HG03175 (cell line): ENCODE data around the gene ZNF324B.
"Not testable (repeated sequence)": the region's sequence is repeated elsewhere in the genome, so short reads cannot be mapped to it uniquely, and the experiment has no call there.

Experiments
- ATAC-seq: cut with Tn5 transposase; IDR thresholded peaks from one replicate; pipeline ENCODE4 v1.9.1; 2021; ENCODE audit warnings: mild to moderate bottlenecking, moderate library complexity; ENCODE audit not compliant: unreplicated experiment

ZNF324B gene

GRCh38 chr19:58451358-58452101 is at the start of gene ZNF324B:
ZNF324B (plus strand) TSS chr19:58451622; CDS start chr19:58453702, 2,080 bp downstream.
- ATAC-seq, result peak; percentile 94

DNA sequence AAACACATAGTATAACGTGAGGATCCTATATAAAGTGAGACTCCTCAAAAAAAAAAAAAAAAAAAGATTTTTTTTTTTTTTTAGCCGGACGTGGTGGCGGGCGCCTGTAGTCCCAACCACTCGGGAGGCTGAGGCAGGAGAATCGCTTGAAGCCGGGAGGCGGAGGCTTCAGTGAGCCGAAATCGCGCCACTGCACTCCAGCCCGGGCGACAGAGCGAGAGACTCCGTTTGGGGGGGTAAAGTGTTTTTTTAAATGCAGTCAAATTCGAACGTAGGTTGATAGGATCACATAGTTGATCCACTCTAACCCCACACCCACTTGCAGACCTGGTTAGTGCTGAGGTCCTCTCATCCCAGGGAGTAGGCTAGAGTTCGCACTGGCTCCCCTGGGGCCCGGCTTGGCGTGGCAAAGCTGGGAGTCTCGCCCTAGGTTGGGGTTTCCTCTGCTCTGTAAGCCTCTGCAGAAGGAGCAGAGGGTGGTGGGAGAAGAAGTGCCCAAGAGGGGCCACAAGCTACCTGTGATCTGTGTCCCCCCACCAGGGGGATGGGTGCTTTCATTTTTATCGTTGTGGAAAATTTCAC is 49.5 kb upstream of the ZNF324B start:
- no peak for ATAC-seq

- not testable (repeated sequence) for ATAC-seq
Observed at GRCh38 chr19:58403920-58404478, 47.4 kb upstream of the ZNF324B start.

- no peak for ATAC-seq
Observed at GRCh38 chr19:58406818-58407657, 44.4 kb upstream of the ZNF324B start.

DNA sequence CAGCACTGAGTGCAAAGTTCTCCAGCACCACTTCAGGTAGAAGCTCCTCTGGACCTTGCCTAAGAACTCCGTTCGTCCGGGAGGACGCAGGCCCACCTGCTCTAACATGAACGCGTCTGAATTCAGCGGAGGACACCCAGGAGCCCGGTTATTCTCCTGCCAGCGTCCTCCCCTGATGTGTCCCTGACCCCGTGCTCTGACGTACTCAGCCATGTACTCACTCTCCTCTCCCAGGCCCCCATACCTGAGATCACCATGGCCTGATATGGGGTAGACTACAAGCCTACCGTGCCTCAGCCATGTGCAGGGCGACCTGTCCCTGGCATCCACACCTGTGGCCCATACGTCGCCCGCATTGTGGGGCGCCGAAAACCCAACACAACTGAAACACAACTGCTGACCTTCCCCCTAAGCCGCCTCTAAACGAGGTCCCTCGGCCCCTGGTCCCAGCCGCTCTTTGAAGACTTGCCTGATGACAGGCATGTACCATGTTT is 43.7 kb upstream of the ZNF324B start:
- ATAC-seq, result no peak

DNA sequence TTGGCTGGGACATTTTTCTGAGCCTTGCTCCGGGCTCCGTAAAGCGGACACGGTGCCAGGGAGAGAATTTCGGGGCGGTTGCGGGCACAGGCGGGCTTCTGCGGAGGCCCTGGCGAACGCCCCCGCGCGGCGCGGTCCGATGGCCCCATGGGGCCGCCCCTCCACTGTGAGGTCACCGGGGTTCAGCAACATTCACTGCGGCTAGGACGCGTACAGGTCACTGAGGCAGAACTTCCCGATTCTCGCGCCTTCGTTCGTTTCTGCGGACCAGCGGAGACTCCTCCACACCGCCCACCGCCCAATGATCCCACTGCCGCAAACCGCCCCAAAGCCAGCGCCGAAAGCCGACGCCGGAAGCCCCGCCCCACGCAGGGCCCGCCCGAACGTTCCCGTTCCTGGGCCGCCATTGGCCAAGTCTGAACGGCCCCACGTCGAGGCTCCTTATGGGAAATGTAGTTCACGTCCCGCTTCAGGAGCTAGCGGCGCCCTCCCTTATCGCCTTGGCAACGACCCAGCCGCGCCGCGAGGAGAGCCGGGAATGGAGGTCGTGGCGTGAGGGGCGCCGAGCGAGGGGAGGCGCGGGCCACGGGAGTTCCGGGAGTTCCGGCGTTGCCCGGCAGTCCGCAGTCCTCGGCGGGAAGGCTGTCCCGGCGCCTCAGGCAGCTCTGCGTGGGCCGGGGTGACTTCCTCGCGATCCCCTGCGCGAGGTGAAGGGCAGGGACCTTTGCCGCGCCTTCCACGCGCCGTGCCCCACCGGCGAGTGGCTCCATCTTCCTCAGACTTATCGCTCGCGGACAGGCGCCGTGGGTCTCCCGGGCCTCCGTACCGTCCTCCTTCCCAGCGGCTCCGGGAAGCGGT is 43.0 kb upstream of the ZNF324B start, which contains the start of gene ZNF584:
TSS of gene ZNF584 (plus strand) at position 498 of the 858 bp plus-strand sequence. CDS start 499 bp downstream, outside the sequence.
- peak; percentile 95 for ATAC-seq

DNA sequence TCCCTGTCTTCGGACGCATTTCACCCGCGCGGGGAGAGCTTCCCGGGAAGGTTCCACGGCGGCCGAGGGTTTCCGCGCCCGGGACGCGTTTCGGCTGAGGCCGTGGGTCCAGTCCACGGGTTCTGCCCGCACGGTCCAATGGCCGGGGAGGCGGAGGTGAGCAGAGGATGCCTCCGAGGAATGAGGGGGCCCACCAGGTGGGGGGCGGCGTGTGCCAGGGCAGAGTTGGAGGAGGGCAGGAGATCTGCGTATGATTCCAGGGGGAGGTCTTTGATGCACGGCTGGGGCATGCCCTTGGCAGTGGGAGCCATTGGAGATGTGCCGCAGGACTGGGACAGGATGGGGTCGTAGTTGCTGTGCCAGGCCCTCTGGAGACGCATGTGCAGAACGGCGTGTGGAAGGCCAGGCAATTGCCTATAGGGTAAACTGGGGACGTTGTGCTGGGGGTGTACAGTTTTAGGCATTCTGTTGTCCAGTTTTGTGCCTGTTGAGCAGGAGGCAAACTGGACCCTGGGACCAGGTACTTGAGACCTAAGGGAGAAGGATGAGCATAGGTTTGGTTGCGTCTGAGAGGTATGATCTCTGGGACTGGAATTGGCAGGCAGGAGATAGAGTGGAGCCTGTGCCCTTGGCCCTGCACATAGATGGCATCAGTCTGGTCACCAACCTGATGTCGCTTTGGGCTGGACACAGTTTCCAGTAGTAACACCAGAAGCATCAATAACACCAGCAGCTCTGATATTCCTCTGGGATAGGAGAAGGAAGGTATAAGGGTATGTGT is 42.2 kb upstream of the ZNF324B start:
- no peak for ATAC-seq

- no peak for ATAC-seq
Observed at GRCh38 chr19:58416604-58417003, 34.8 kb upstream of the ZNF324B start.

GRCh38 chr19:58417071-58417470 is 34.4 kb upstream of the ZNF324B start:
- ATAC-seq, result no peak

DNA sequence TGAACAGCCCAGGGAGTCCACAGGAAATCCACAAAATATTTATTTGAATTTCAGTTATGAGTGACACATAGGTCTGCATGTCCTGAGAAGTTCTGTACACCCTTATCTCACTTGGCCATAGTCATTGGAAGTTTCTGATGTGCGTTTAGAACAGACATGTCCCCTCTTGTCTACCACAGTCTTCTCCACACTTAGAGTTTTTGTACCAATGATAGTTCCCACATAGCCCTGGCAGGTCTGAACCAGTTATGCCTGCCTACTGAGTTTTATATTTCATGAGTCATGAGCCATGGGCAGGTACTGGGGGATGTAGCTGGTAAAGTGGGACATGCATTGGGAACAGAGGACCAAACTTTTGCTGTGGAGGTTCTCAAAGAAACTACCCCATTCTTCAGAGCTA is 22.8 kb upstream of the ZNF324B start:
- no peak for ATAC-seq

DNA sequence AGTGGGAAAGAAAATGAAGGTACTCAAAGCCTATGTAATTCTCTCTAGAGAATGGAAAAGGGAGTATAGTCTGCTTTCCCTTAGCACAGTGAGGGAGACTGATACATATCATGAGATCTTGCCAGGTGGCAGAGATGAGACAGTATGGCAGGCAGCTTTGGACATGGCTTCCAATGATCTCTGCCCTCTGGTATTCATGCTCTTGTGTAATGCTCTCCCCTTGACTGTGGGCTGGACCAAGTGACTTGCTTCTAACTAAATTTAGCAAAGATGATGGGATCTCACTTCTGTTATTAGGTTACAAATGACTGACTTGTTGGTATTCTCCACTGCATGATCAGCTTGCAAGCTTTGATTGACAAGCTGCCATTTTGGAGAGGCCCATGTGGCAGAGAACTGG is 21.7 kb upstream of the ZNF324B start:
- ATAC-seq, result no peak

GRCh38 chr19:58434217-58434616 is 17.2 kb upstream of the ZNF324B start:
- ATAC-seq, result no peak

DNA sequence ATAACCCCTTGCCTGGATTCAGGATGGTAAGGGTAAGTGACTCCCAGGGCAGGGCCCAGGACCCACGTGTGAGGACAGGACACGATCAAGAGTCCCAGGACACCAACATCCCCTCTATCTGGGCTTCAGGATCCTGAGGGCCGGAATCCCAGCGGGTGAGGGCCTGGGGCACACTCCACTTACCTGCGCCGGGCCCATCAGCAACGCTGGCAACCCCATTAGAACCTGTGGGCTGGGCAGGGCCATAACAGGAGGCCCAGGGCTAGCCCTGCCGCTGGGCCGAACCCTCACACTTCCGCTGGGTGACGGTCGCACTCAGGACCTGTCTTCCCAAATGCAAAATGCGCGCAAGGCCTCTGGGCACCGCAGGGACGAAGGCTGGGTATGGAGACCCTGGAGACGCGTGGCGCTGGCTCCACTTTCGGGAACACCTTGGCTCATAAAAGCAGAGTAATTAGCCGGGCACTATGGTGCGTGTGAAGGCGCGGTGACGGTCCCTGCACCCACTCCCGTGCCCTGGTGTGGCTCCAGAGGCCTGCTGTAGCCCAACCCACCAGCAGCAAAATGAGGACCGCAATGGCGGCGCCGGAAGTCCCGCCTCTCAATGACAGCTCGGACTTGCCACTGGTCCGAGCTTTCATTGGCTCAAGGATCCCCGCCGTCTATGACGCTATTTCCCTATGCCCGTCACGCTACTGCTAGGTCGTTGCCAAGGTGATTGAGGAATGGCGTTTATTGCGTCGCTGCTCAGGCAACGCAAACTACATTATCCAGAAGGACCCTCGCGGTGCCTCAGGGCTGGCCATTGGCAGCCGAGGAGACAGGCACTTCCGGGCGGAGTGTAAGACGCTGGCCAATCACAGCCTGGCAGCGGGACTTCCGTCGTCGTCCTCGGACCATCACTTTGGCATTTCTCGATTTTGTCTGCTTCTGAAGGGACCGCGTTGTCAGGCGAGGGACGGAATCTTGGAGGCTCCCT is 11.6 kb upstream of the ZNF324B start, which contains the start of gene ZNF132:
TSS of gene ZNF132 (minus strand) at position 578 of the 979 bp plus-strand sequence. CDS start at position 246, 332 bp downstream.
- ATAC-seq, result peak; percentile 95

- no peak for ATAC-seq
Observed at GRCh38 chr19:58440556-58440955, 10.9 kb upstream of the ZNF324B start.

DNA sequence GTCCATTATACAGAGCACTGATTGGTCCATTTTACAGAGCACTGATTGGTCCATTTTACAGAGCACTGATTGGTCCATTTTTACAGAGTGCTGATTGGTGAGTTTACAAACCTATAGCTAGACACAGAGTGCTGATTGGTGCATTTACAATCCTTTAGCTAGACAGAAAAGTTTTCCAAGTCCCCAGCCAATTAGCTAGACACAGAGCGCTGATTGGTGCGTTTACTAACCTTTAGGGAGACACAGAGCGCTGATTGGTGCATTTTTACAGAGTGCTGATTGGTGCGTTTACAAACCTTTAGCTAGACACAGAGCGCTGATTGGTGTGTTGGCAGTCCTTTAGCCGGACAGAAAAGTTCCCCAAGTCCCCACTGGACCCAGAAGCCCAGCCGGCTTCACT is 8.4 kb upstream of the ZNF324B start:
- not testable (repeated sequence) for ATAC-seq

DNA sequence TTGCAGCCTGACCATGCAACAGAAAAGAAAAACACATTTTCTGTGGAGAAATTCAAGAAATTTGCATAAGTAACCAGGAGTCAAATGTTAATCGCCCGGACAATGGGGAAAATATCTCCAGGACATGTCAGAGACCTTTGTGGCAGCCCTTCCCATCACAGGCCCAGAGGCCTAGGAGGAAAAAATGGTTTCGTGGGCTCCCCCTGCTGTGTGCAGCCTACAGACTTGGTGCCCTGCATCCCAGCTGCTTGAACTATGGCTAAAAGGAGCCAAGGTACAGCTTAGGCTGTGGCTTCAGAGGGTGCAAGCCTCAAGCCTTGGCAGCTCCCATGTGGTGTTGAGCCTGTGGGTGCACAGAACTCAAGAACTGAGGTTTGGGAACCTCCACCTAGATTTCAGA is 2.6 kb upstream of the ZNF324B start:
- ATAC-seq, result not testable (repeated sequence)

GRCh38 chr19:58449980-58450379 is 1.4 kb upstream of the ZNF324B start:
- not testable (repeated sequence) for ATAC-seq

GRCh38 chr19:58450856-58451357 is 515 bp upstream of the ZNF324B start:
- ATAC-seq, result peak; percentile 17
